GM12891 (cell line): ENCODE measurements around the gene ABHD8.

Source experiments
- POLR2A ChIP-seq: IDR thresholded peaks from 2 replicates; pipeline ENCODE4 v1.6.1; 2011; ENCODE audit warnings: low read depth, low read length, control low read depth
- POLR2AphosphoS5 ChIP-seq: IDR thresholded peaks from 2 replicates; pipeline ENCODE4 v1.6.1; 2011; ENCODE audit warnings: low read depth, low read length, control low read depth

DNA sequence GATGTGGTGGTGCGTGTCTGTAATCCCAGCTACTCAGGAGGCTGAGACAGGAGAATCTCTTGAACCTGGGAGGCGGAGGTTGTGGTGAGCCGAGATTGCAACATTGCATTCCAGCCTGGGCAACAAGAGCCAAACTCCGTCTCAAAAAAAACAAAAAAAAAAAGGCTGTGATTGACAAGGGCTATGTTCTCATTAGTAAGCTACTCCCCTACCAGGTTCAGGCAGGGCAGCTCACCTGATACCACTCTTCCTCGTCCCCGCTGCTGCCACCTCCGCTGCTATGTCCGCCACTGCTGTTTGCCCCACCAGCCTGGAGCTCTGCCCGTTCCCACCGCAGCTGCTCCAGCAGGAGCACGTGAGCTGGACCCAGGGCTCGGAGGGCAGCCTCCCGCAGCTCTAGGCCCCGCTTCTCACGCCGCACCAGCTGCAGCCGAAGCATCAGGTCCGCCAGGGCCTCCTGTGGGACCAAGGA is 48.0 kb downstream of the ABHD8 start:
- TF ChIP-seq POLR2AphosphoS5 (no peak), POLR2A (no peak)
